RPMI8226 (cell line): ENCODE results near the gene RNF138.
"Not testable (repeated sequence)": the region's sequence is repeated elsewhere in the genome, so short reads cannot be mapped to it uniquely, and the experiment has no call there.

Experiments used
- DNase-seq: peaks from one replicate; pipeline ENCODE4 v3.0.0-alpha.2; 2015

RNF138 gene

DNA sequence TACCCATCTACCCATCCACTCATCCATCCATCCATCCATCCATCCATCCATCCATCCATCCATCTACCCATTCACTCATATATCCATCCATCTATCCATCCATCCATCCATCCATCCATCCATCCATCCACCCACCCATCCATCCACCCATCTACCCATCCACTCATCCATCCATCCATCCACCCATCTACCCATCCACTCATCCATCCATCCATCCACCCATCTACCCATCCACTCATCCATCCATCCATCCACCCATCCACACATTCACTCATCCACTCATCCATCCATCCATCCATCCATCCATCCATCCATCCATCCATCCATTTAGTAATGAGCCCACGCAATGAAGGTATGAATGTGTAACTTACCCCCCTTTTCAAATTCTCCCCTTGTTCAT, 85.1 kb downstream of the RNF138 start:
- DNase-seq, result not testable (repeated sequence)

DNA sequence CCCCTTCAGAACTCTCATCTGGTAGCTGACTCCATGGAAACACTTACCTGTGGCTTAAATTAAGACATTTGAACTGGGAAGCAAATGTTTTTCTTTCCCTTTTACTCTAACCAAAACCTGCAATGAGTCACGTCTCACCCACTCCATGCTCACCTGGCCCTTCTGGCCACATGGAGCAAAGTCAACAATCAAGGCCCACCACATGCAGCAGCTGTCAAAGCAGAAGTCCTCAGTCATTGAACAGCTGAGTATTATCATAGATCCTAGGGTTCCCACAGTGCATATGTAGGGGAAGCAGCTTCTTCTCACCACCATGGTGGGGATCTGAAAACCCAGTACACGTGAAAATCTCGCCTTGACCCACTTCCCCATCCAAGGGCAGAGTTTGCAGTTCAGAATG, 85.9 kb downstream of the RNF138 start:
- no peak for DNase-seq
